GM21529 (cell line): ENCODE measurements around the gene MT3.
"Not testable (repeated sequence)": the region's sequence is repeated elsewhere in the genome, so short reads cannot be mapped to it uniquely, and the experiment has no call there.

Source experiments
- ATAC-seq: cut with Tn5 transposase; IDR thresholded peaks from one replicate; pipeline ENCODE4 v1.9.1; 2021; ENCODE audit not compliant: unreplicated experiment

Gene MT3

GRCh38 chr16:56577300-56577625 is 12.1 kb upstream of the MT3 start:
- no peak for ATAC-seq

GRCh38 chr16:56580391-56581048 is 8.8 kb upstream of the MT3 start:
- ATAC-seq = no peak

GRCh38 chr16:56582911-56583310 is 6.4 kb upstream of the MT3 start:
- not testable (repeated sequence) for ATAC-seq

- no peak for ATAC-seq
These were observed 5.8 kb upstream of the MT3 start for GRCh38 chr16:56583351-56584168.

- no peak for ATAC-seq
These were observed 5.1 kb upstream of the MT3 start for GRCh38 chr16:56584276-56584675.

- ATAC-seq = no peak
These were observed 567 bp upstream of the MT3 start for GRCh38 chr16:56588781-56589140.

GRCh38 chr16:56591377-56592060 is 2.2 kb downstream of the MT3 start:
- no peak for ATAC-seq

- ATAC-seq = no peak
These were observed 4.4 kb downstream of the MT3 start for GRCh38 chr16:56593573-56594291.

- no peak for ATAC-seq
These were observed 4.9 kb downstream of the MT3 start for GRCh38 chr16:56594292-56594619.

GRCh38 chr16:56600398-56600999 is 11.2 kb downstream of the MT3 start:
- ATAC-seq = no peak

- ATAC-seq = no peak
These were observed 12.0 kb downstream of the MT3 start for GRCh38 chr16:56601325-56601724.

- ATAC-seq = no peak
These were observed 14.3 kb downstream of the MT3 start for GRCh38 chr16:56603589-56603988.

GRCh38 chr16:56604966-56605365 is 15.6 kb downstream of the MT3 start:
- no peak for ATAC-seq

- ATAC-seq = no peak
These were observed 16.1 kb downstream of the MT3 start for GRCh38 chr16:56605475-56605874.

GRCh38 chr16:56606071-56606475 is 16.7 kb downstream of the MT3 start:
- ATAC-seq = no peak

GRCh38 chr16:56606476-56607108 is 17.3 kb downstream of the MT3 start:
- ATAC-seq = no peak

GRCh38 chr16:56607109-56607618 is 17.8 kb downstream of the MT3 start:
- ATAC-seq = no peak

- no peak for ATAC-seq
These were observed 18.3 kb downstream of the MT3 start for GRCh38 chr16:56607675-56608042.

- ATAC-seq = peak; percentile 86
These were observed 18.9 kb downstream of the MT3 start, which contains the start of gene MT2A for GRCh38 chr16:56608043-56608875. TSS of gene MT2A (plus strand) at chr16:56608584. CDS start at chr16:56608656, 72 bp downstream.
